GM18909 (cell line): Measurements from ENCODE around the gene RGS14.

ENCODE experiments used
- ATAC-seq: cut with Tn5 transposase; IDR thresholded peaks from one replicate; pipeline ENCODE4 v1.9.1; 2021; ENCODE audit warnings: mild to moderate bottlenecking; ENCODE audit not compliant: unreplicated experiment, poor library complexity

The RGS14 gene

GRCh38 chr5:177357459-177358351, at the start of gene RGS14:
Gene RGS14, plus strand, starts transcription at chr5:177357924. Its CDS starts 101 bp downstream, at chr5:177358025.
- ATAC-seq, result peak; percentile 86

GRCh38 chr5:177308740-177309139, 49.0 kb upstream of the RGS14 start:
- no peak for ATAC-seq

GRCh38 chr5:177309351-177310191, 48.2 kb upstream of the RGS14 start:
- no peak for ATAC-seq

GRCh38 chr5:177310332-177310731, 47.4 kb upstream of the RGS14 start:
- no peak for ATAC-seq

GRCh38 chr5:177310757-177311391, 46.9 kb upstream of the RGS14 start:
- ATAC-seq, result peak; percentile 30

- ATAC-seq, result peak; percentile 1
Observed at GRCh38 chr5:177311392-177311722, 46.4 kb upstream of the RGS14 start.

- ATAC-seq, result peak; percentile 78
Observed at GRCh38 chr5:177311723-177312648, 45.7 kb upstream of the RGS14 start, which contains the start of gene MXD3. Gene MXD3, minus strand, starts transcription at chr5:177311898. Its CDS starts 68 bp downstream, at chr5:177311830.

GRCh38 chr5:177312649-177313181, 45.0 kb upstream of the RGS14 start:
- ATAC-seq, result peak; percentile 20

GRCh38 chr5:177313561-177314259, 44.0 kb upstream of the RGS14 start:
- ATAC-seq, result no peak

- ATAC-seq, result no peak
Observed at GRCh38 chr5:177314376-177315342, 43.1 kb upstream of the RGS14 start.

GRCh38 chr5:177315411-177315810, 42.3 kb upstream of the RGS14 start:
- no peak for ATAC-seq

GRCh38 chr5:177316005-177316404, 41.7 kb upstream of the RGS14 start:
- no peak for ATAC-seq

- peak; percentile 44 for ATAC-seq
Observed at GRCh38 chr5:177317959-177318377, 39.8 kb upstream of the RGS14 start.

- ATAC-seq, result no peak
Observed at GRCh38 chr5:177319913-177320588, 37.7 kb upstream of the RGS14 start.

- ATAC-seq, result no peak
Observed at GRCh38 chr5:177320879-177321278, 36.8 kb upstream of the RGS14 start.

GRCh38 chr5:177325868-177326381, 31.8 kb upstream of the RGS14 start:
- ATAC-seq, result no peak
